ENCODE data around the gene ICAM3.

- TF ChIP-seq, protein P1, sequence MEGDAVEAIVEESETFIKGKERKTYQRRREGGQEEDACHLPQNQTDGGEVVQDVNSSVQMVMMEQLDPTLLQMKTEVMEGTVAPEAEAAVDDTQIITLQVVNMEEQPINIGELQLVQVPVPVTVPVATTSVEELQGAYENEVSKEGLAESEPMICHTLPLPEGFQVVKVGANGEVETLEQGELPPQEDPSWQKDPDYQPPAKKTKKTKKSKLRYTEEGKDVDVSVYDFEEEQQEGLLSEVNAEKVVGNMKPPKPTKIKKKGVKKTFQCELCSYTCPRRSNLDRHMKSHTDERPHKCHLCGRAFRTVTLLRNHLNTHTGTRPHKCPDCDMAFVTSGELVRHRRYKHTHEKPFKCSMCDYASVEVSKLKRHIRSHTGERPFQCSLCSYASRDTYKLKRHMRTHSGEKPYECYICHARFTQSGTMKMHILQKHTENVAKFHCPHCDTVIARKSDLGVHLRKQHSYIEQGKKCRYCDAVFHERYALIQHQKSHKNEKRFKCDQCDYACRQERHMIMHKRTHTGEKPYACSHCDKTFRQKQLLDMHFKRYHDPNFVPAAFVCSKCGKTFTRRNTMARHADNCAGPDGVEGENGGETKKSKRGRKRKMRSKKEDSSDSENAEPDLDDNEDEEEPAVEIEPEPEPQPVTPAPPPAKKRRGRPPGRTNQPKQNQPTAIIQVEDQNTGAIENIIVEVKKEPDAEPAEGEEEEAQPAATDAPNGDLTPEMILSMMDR (IDR thresholded peaks at IDR 0.05), result no peak
- TF ChIP-seq POLR2A (IDR thresholded peaks at IDR 0.05), result no peak
These were observed 25.2 kb upstream of the ICAM3 start for GRCh38 chr19:10364644-10365043.

Data from vagina (tissue), 2 donors.